Nephron progenitor cell (in vitro differentiated cells): ENCODE results near the gene DTYMK.

Experiments used
- DNase-seq: peaks from one replicate; pipeline ENCODE4 v3.0.0; 2021
- H3K27ac Mint-ChIP-seq: 2 replicates; pipeline ENCODE4 v1.8.0; 2021; ENCODE audit warnings: mild to moderate bottlenecking, moderate library complexity, mixed read lengths
- H3K27me3 Mint-ChIP-seq: 2 replicates; pipeline ENCODE4 v1.8.0; 2021; ENCODE audit warnings: mild to moderate bottlenecking, low read depth, mixed read lengths; ENCODE audit not compliant: poor library complexity
- H3K36me3 Mint-ChIP-seq: 2 replicates; pipeline ENCODE4 v1.8.0; 2021; ENCODE audit warnings: low read depth, mixed read lengths
- H3K4me1 Mint-ChIP-seq: 2 replicates; pipeline ENCODE4 v1.8.0; 2021; ENCODE audit warnings: mixed read lengths
- H3K4me3 Mint-ChIP-seq: 2 replicates; pipeline ENCODE4 v1.8.0; 2021; ENCODE audit warnings: mild to moderate bottlenecking, moderate library complexity, mixed read lengths
- H3K9me3 Mint-ChIP-seq: 2 replicates; pipeline ENCODE4 v1.8.0; 2021; ENCODE audit warnings: mild to moderate bottlenecking, moderate library complexity, mixed read lengths
- CTCF ChIP-seq: fragments of 200-600 bp; sonication (generic); IDR thresholded peaks from 2 replicates; pipeline ENCODE4 v1.5.0; 2021; ENCODE audit warnings: antibody characterized with exemption

The DTYMK gene

DNA sequence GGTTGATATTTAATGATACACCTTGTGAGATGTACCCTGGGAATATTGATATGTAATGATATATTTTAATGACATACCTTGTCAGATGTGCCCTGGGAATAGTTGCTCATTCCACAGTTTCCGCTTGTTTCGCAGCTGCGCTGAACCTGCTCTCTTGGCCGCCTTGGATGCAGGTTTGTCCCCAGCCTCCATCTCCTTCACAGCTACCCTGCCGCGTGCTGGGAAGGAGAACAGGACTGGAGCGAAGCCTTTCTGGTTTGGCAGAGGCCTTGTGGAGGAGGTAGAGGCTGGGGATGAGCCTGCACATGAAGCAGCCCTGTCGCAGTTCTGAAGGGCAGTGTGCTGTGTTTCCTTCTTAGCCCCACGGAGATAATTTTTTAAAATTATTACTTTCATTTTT is 34.5 kb downstream of the DTYMK start:
- H3K4me3 Mint-ChIP-seq = no peak overlapping the region
- H3K9me3 Mint-ChIP-seq = no peaks in the 10 kb centered on the region
- no peak for TF ChIP-seq CTCF
- no peaks in the 10 kb centered on the region for H3K4me1 Mint-ChIP-seq
- no peak for DNase-seq
- H3K36me3 Mint-ChIP-seq = peaks cover 34% of the 10 kb centered on the region
- no peaks in the 10 kb centered on the region for H3K27me3 Mint-ChIP-seq
- no peak overlapping the region for H3K27ac Mint-ChIP-seq

GRCh38 chr2:241649927-241650326 is 36.7 kb downstream of the DTYMK start:
- peaks cover 8% of the 10 kb centered on the region for H3K4me1 Mint-ChIP-seq
- no peaks in the 10 kb centered on the region for H3K27me3 Mint-ChIP-seq
- H3K27ac Mint-ChIP-seq = no peak overlapping the region
- no peak for TF ChIP-seq CTCF
- no peak overlapping the region for H3K4me3 Mint-ChIP-seq
- H3K36me3 Mint-ChIP-seq = peaks cover 26% of the 10 kb centered on the region
- no peaks in the 10 kb centered on the region for H3K9me3 Mint-ChIP-seq
- DNase-seq = no peak

GRCh38 chr2:241649404-241649803 is 37.2 kb downstream of the DTYMK start:
- DNase-seq = no peak
- H3K4me3 Mint-ChIP-seq = no peak overlapping the region
- H3K9me3 Mint-ChIP-seq = no peaks in the 10 kb centered on the region
- H3K36me3 Mint-ChIP-seq = peaks cover 26% of the 10 kb centered on the region
- TF ChIP-seq CTCF = no peak
- H3K27me3 Mint-ChIP-seq = no peaks in the 10 kb centered on the region
- no peak overlapping the region for H3K27ac Mint-ChIP-seq
- peaks cover 11% of the 10 kb centered on the region for H3K4me1 Mint-ChIP-seq

- H3K9me3 Mint-ChIP-seq = no peaks in the 10 kb centered on the region
- DNase-seq = no peak
- no peak for TF ChIP-seq CTCF
- no peak overlapping the region for H3K4me3 Mint-ChIP-seq
- peaks cover 26% of the 10 kb centered on the region for H3K36me3 Mint-ChIP-seq
- no peak overlapping the region for H3K27ac Mint-ChIP-seq
- no peaks in the 10 kb centered on the region for H3K27me3 Mint-ChIP-seq
- H3K4me1 Mint-ChIP-seq = peaks cover 11% of the 10 kb centered on the region
Measured at GRCh38 chr2:241648453-241648852, 38.2 kb downstream of the DTYMK start.

DNA sequence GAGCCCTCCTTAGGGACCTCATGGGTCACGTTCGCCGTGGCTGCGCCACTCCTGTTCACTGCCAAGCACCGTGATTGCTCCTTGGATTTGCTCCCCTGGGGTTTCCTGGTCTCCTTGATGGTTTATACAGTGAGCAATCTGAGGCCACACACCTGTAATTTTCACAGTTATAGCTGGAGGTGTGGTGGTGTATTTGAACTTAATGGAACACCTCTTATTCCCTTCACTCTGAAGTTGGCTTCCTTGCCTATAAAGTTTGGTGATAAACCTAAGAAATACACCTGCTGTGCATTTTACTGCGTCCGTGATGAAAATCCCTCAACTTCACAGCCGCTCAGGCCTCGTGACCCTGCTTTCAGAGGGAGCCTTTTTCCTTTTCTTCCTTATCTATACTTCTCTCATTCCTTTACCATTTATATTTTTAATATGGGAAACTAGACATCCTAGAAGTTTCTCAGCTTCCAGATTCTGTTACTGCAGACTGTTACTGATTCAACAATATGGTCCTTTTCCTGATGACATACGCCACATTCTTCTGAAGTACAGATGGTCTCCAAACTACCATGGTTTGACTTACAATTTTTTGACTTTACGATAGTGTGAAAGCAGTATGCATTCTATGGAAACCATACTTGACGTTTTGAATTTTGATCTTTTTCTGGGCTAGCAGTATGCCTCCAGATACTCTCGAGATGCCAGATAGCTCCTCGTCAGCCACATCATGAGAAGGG is 40.5 kb downstream of the DTYMK start:
- Mint-ChIP-seq H3K4me3 (no peak overlapping the region), H3K36me3 (peaks cover 9% of the 10 kb centered on the region), H3K4me1 (peaks cover 23% of the 10 kb centered on the region), H3K27ac (peak overlapping the region; percentile 26), H3K27me3 (no peaks in the 10 kb centered on the region), H3K9me3 (no peaks in the 10 kb centered on the region)
- TF ChIP-seq CTCF = no peak
- DNase-seq = no peak
